HG03571 (cell line): ENCODE results near the gene ALOX15B.

Source experiments
- ATAC-seq: cut with Tn5 transposase; IDR thresholded peaks from one replicate; pipeline ENCODE4 v1.9.1; 2021; ENCODE audit not compliant: unreplicated experiment

ALOX15B gene

GRCh38 chr17:8039611-8040168, 831 bp downstream of the ALOX15B start:
- ATAC-seq = no peak

GRCh38 chr17:8041249-8041928, 2.5 kb downstream of the ALOX15B start:
- ATAC-seq = no peak

GRCh38 chr17:8041979-8042378, 3.1 kb downstream of the ALOX15B start:
- no peak for ATAC-seq

DNA sequence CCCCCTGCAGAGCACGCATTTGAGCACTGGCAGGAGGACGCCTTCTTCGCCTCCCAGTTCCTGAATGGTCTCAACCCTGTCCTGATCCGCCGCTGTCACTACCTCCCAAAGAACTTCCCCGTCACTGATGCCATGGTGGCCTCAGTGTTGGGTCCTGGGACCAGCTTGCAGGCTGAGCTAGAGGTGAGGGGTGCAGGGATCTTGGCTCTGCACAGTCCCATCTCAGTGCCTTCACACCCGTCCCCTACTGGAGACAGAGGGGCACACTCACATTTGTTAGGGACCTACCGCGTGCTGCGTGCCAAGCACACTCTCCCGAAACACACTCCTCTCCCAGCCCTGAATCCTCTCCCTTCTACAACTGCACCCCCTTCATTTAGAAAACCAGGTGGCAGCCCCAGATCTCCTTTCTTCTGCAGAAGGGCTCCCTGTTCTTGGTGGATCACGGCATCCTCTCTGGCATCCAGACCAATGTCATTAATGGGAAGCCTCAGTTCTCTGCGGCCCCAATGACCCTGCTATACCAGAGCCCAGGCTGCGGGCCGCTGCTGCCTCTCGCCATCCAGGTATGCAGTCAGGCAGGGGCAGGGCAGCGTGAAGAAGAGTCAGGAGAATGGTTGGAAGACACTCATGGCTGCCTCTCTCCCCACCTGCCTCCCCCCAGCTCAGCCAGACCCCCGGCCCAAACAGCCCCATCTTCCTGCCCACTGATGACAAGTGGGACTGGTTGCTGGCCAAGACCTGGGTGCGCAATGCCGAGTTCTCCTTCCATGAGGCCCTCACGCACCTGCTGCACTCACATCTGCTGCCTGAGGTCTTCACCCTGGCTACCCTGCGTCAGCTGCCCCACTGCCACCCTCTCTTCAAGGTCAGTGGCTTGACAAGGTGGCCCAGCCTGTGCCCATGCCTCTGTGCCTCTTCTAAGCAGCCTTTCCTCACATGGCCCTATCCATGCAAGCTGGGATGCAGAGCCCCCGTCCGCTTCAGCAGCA, 6.3 kb downstream of the ALOX15B start:
- no peak for ATAC-seq

DNA sequence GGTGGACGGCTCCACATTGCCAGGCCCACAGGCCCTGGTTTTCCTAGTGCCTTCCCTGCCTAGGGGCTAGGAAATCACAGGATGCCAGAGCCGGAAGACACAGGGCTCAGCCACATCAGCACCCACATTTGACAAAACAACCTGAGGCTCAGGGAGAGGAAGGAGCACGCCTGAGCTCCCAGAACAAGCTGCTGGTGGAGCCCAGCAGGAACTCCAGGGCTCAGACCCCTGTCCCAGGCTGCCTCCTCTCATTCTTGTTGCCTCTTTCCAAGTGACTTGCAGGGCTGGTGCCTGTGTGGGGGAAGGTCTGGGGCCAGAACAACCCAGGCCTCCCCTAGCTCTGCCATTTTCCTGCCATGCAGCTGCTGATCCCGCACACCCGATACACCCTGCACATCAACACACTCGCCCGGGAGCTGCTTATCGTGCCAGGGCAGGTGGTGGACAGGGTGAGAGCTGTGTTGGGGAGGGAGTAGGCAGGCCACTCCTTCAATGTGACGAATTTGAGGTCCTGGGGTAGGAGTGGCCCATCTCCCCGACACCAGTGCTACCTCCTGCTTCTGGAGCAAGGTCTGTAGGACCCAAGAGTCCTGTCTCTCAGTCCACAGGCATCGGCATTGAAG, 7.6 kb downstream of the ALOX15B start:
- ATAC-seq = no peak

DNA sequence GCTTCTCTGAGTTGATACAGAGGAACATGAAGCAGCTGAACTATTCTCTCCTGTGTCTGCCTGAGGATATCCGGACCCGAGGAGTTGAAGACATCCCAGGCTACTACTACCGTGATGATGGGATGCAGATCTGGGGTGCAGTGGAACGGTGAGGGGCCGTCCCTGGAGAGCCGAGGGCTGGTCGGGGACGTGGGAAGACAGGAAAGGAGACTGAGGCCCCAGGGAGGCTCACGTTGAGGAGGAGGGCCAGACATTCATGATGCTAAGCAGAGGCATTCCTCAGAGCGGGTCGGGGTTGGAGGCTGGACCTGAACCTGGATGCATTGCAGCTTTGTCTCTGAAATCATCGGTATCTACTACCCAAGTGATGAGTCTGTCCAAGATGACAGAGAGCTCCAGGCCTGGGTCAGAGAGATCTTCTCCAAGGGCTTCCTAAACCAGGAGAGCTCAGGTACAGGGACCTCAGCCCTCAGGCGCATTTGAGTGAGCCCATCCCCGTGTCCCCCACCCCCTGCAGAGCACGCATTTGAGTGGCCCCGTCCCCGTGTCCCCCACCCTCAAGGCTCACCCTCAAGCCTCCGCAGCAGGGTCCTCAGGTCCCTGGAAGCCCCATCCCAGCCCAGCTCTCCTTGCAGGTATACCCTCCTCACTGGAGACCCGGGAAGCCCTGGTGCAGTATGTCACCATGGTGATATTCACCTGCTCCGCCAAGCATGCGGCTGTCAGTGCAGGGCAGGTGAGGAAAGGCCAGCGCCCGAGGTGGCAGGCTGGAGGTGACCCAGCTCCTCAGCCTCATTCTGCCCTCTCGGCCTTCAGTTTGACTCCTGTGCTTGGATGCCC, 8.3 kb downstream of the ALOX15B start:
- no peak for ATAC-seq

DNA sequence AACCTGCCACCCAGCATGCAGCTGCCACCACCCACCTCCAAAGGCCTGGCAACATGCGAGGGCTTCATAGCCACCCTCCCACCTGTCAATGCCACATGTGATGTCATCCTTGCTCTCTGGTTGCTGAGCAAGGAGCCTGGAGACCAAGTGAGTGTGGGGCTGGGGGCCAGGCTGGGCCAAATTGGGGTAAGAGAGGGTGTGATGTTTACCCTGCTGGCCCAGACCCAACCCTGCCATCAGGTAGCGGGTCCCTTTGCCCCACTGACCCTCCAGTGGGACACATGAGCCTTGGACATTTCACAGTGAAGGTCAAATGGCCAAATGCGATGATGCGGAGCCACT, 8.9 kb downstream of the ALOX15B start:
- ATAC-seq = no peak

DNA sequence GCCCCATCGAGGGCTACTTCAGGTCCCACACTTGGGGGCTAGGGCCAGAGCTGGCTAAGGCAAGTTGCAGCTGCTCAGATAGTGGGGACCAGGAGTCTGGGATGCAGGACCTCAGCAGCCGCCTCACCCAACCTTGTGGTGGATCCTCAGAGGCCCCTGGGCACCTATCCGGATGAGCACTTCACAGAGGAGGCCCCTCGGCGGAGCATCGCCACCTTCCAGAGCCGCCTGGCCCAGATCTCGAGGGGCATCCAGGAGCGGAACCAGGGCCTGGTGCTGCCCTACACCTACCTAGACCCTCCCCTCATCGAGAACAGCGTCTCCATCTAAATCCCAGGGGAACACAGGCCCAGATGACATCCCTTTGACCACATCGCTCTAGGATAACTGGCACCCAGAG, 9.4 kb downstream of the ALOX15B start:
- ATAC-seq = no peak

DNA sequence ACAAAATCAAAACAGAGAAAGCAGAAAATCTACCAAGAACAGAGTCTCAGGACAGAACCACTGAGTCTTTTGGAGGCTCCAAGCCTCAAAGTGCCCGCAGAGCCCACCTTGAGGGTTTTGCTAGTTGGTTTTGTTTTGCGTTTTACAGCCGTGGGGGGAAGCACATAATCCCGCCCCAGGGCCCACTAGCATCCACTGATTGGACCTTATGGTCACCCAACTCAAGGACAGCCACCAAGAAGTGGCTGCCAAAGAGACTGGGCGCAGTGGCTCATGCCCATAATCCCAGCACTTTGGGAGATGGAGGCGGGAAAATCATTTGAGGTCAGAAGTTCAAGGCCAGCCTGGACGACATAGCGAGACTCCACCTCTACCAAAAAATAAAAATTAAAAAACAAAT, 9.9 kb downstream of the ALOX15B start:
- no peak for ATAC-seq

- no peak for ATAC-seq
These were observed 13.0 kb downstream of the ALOX15B start for GRCh38 chr17:8051831-8052230.

- no peak for ATAC-seq
These were observed 13.7 kb downstream of the ALOX15B start for GRCh38 chr17:8052256-8053252.

DNA sequence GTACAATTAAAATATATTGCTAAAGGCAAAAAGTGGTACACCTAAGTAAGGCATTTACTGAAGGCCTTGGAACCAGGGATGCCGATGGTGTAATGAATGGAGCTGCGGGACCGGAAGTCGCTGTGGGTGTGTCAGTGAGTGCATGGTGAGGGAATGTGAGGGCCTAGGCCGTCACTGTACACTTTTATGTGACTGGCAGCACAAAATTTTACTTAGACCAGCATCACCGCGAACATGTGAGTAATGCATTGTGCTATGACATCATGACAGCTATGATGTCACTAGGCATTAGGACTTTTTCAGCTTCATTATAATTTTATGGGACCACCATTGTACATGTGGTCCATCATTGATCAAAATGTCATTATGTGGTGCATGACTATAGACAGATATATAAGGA, 14.7 kb downstream of the ALOX15B start:
- no peak for ATAC-seq

GRCh38 chr17:8055851-8056231, 17.0 kb downstream of the ALOX15B start:
- no peak for ATAC-seq

DNA sequence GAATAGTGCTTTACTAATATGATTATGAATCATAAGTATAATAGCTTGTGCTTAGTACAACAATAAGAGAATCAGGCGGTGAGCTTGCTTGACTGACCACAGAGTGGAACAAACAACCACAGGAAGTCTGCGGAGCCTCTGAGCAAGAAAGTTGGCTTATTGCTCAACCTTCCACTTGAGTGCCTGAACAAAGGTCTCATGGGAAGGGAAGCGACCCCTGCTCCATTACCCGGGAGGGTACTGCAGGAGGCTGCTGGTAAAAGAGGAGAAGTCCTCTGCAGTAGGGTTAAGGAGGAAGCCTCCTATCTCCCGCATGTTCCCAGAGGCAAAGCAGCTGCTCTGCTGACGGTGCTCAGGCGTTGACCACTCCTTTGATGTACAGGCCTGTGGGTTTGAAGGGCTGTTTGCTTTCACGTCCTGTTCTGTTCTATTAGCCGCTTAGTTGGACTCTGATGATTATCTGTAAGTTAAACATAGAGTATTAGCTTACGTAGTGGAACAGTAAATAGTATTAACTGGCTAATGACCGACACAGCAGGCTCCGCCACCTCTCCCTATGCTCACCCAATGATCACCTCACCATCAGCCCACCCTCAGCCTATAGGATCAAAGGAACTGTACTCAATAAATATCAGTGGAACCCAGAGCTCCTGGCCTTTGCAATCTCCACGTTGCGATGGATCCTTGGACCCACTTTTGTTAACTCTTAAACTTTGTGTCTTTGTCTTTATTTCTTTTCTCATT, 17.5 kb downstream of the ALOX15B start:
- peak; percentile 66 for ATAC-seq

GRCh38 chr17:8056976-8057625, 18.2 kb downstream of the ALOX15B start:
- ATAC-seq = no peak

DNA sequence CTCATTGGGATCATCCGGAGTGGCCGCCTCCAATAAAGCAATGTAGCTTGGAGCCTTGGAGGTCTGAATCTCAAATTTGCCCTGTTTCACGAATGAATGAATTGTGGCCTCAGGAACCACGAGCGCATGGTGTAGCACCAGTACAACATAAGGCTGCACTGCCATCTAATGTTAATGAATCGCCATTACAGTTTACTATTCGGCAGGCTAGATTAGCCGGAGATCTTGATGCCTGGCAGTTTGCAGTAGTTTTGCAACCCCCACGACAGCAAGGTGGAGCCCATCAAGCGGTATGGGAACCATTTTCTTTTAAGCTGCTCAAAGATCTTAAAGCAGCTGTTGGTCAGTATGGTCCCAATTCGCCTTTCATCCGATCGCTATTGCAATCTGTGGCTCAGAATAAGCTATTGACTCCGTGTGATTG, 18.8 kb downstream of the ALOX15B start:
- no peak for ATAC-seq

GRCh38 chr17:8059131-8059530, 20.3 kb downstream of the ALOX15B start:
- no peak for ATAC-seq

- ATAC-seq = no peak
These were observed 21.4 kb downstream of the ALOX15B start for GRCh38 chr17:8060274-8060673.
